ENCODE measurements around the gene CST7. TPM values are rescaled to one million over a fixed set of nuclear protein-coding genes. Genes with fewer than 3 reads are reported as not detected.

CST7 gene
- total RNA-seq, 4 donors from 2014 or later = 1.1 to 4.7 (median 2.6) TPM

DNA sequence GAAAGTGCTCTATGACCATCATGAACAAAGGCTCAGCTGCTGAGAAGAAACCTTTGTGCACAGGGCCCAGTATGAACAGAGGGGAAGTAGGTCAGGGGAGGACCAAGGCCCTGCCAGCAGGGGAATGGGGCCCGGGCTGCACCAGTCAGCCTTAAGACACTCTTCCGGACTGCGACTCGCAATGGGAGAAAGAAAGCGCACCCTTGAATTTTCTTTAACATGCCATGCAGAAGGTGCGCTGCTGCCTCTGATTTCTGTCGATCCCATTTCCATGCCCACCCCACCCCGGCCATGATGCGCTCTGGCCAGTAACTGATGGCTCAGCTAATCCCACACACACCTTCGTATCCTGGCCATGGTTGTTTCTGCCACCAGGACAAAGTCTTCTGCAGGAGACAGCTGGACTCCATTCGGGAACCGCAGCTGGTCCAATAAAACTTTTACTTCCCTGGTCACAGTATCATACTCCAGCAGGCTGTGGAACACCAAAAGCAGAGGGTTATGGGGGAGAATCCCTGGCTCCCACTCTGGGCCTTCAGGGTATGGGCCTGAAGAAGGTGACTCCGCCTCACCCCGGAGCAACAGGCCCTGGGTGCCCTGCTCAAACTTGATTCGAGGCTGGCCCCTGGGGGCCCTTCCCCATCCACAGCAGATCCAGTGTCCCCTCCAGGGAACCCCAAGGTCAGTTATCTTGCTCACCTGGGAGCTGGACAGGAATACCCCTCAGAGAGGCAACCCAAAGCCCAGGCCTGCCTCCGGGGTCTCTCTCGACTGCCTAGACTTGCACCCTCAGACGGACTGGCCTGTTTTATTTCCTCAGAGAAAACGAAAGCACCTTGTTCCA, 20.3 kb downstream of the CST7 start:
- TF ChIP-seq, protein P1, sequence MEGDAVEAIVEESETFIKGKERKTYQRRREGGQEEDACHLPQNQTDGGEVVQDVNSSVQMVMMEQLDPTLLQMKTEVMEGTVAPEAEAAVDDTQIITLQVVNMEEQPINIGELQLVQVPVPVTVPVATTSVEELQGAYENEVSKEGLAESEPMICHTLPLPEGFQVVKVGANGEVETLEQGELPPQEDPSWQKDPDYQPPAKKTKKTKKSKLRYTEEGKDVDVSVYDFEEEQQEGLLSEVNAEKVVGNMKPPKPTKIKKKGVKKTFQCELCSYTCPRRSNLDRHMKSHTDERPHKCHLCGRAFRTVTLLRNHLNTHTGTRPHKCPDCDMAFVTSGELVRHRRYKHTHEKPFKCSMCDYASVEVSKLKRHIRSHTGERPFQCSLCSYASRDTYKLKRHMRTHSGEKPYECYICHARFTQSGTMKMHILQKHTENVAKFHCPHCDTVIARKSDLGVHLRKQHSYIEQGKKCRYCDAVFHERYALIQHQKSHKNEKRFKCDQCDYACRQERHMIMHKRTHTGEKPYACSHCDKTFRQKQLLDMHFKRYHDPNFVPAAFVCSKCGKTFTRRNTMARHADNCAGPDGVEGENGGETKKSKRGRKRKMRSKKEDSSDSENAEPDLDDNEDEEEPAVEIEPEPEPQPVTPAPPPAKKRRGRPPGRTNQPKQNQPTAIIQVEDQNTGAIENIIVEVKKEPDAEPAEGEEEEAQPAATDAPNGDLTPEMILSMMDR (IDR thresholded peaks at IDR 0.05; ENCODE audit: low read depth) = no peak

DNA sequence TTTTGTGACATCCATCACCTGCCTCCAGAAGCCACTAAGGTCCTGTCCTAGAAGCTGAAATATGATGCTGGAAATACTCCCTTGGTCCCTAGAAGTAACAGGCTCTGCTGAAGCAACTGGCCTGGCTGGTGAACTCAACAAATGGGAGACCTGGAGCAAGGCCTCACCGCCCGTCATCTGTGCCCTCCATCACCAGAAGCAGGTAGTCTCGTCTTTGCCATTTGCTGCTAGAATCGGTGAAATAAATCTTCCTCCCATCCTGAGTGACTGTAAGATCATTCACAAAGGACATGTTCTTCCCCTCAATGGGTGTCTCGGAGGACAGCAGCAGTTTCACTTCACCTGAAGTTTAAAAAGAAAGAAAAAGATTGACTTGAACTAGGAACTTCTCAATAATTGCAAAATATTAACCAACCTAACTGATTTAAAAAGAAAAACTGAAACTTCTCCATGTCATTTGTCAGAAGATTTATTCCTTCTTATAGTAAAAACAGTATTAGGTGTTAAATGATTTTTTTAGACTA, 21.0 kb downstream of the CST7 start:
- TF ChIP-seq, protein P1 (IDR thresholded peaks at IDR 0.05; ENCODE audit: low read depth) = no peak

GRCh38 chr20:24970754-24971153, 21.7 kb downstream of the CST7 start:
- TF ChIP-seq, protein P1 (IDR thresholded peaks at IDR 0.05; ENCODE audit: low read depth) = no peak

DNA sequence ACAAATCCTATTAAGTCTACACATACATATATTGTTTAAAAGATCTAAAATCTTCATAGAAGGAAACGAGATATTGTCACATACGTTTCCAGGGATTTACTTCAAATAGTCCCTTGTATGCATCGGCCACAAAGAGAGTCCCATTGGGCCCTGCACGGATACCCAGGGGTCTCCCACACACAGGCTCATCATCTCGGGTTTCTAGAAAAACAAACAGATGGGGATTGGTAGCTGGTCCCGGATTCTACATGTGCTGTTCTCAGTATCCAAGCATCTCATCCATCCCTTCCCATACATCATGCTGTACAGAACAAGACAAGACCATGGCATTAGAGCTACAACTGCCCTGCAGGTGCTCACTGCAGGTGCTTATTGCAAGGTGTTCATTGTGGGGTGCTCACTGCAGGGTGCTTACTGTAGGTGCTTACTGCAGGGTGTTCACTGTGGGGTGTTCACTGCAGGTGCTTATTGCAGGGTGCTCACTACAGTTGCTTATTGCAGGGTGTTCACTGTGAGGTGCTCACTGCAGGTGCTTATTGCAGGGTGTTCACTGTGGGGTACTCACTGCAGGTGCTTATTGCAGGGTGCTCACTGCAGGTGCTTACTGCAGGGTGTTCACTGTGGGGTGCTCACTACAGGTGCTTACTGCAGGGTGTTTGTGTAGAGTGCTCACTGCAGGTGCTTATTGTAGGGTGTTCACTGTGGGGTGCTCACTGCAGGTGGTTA, 22.5 kb downstream of the CST7 start:
- TF ChIP-seq, protein P1 (IDR thresholded peaks at IDR 0.05; ENCODE audit: low read depth) = no peak

DNA sequence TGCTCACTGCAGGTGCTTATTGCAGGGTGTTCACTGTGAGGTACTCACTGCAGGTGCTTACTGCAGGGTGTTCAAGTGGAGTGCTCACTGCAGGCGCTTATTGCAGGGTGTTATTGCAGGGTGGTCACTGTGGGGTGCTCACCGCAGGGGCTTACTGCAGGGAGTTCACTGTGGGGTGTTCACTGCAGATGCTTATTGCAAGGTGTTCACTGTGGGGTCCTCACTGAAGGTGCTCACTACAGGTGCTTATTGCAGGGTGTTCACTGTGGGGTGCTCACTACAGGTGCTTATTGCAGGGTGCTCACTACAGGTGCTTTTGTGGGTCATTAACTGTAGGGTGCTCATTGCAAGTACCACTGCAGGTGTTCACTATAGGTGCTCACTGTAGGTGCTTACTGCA, 23.3 kb downstream of the CST7 start:
- TF ChIP-seq, protein P1 (IDR thresholded peaks at IDR 0.05; ENCODE audit: low read depth) = no peak

DNA sequence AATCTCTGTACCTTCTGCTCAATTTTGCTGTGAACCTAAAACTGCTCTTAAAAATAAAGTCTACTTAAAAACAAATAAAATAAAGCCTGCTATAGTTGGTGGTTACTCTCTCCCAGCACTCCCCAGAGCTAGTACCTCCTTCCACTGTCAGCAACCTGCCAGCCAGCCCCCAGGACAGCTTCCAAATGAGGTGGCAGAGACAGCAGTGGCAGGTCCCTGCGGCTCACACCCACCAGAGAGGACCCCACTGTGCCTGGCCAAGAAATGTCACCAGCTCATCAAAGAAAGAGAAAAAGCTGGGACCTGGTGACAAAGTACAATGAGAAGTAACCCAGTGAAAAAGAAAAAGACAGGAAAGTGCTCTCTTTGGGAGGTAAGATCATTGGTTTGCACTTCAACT, 28.3 kb downstream of the CST7 start:
- TF ChIP-seq, protein P1 (IDR thresholded peaks at IDR 0.05; ENCODE audit: low read depth) = no peak

- TF ChIP-seq, protein P1 (IDR thresholded peaks at IDR 0.05; ENCODE audit: low read depth) = no peak
Observed at GRCh38 chr20:24977797-24978196, 28.7 kb downstream of the CST7 start.

Data from subcutaneous adipose tissue (tissue), 4 donors.